ENCODE results near the gene FBXW7. TPM values are rescaled to one million over a fixed set of nuclear protein-coding genes. Genes with fewer than 3 reads are reported as not detected.

The FBXW7 gene
- total RNA-seq, 1 donor from 2014 or later, result 23.3 TPM

DNA sequence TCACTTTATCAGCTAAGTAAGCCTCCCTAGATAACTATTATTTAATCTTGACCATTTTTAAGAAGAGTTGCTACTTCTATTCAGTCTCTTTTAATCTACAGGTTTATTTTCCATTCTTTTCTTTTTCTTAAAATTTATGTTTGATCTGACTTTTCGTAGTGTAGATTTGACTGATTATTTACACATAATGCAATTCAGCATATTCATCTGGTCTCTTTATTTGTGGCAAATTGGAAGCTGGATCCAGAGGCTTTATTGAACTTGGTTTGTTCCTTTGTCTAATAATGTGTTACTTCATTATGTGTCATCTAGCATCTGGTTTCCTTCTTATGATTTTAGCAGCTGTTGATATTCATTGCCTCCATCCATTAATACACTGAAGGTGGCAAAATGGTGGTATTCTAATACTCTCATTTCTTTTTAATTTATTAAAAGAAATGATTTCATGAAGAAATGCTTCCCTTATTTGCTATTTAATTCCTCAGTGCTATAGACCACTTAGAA, 113.0 kb downstream of the FBXW7 start:
- DNase-seq (ENCODE audit: low spot score), result no peak
- H3K9me3 Mint-ChIP-seq (ENCODE audit: low read depth), result no peaks in the 10 kb centered on the region
- H3K36me3 Mint-ChIP-seq (ENCODE audit: low read depth), result no peaks in the 10 kb centered on the region
- TF ChIP-seq, protein P1, sequence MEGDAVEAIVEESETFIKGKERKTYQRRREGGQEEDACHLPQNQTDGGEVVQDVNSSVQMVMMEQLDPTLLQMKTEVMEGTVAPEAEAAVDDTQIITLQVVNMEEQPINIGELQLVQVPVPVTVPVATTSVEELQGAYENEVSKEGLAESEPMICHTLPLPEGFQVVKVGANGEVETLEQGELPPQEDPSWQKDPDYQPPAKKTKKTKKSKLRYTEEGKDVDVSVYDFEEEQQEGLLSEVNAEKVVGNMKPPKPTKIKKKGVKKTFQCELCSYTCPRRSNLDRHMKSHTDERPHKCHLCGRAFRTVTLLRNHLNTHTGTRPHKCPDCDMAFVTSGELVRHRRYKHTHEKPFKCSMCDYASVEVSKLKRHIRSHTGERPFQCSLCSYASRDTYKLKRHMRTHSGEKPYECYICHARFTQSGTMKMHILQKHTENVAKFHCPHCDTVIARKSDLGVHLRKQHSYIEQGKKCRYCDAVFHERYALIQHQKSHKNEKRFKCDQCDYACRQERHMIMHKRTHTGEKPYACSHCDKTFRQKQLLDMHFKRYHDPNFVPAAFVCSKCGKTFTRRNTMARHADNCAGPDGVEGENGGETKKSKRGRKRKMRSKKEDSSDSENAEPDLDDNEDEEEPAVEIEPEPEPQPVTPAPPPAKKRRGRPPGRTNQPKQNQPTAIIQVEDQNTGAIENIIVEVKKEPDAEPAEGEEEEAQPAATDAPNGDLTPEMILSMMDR (IDR thresholded peaks at IDR 0.05), result no peak
- no peak overlapping the region for H3K4me3 Mint-ChIP-seq (ENCODE audit: unreplicated experiment)
- H3K27ac Mint-ChIP-seq (ENCODE audit: unreplicated experiment), result no peak overlapping the region
- no peaks in the 10 kb centered on the region for H3K27me3 Mint-ChIP-seq (ENCODE audit: low read depth)
- H3K4me1 Mint-ChIP-seq (ENCODE audit: low read depth), result peaks cover 8% of the 10 kb centered on the region

DNA sequence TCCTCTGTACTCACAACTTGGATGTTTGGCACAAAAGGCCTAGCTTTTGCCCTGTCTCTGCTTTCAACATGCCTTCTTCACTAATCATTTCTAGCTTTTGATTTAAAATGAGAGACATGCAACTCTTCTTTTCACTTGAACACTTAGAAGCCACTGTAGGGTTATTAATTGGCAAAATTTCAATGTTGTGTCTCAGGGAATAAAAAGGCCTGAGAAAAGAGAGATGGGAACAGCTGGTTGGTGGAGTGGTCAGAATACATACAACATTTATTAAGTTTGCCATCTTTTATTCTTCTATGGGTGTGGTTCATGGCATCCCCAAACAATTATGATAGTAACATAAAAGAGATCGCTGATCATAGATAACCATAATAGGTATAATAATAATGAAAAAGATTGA, 114.3 kb downstream of the FBXW7 start:
- Mint-ChIP-seq H3K36me3 (ENCODE audit: low read depth) (no peaks in the 10 kb centered on the region), H3K4me1 (ENCODE audit: low read depth) (peaks cover 8% of the 10 kb centered on the region), H3K27me3 (ENCODE audit: low read depth) (no peaks in the 10 kb centered on the region), H3K9me3 (ENCODE audit: low read depth) (no peaks in the 10 kb centered on the region), H3K4me3 (ENCODE audit: unreplicated experiment) (no peak overlapping the region), H3K27ac (ENCODE audit: unreplicated experiment) (no peak overlapping the region)
- TF ChIP-seq, protein P1 (IDR thresholded peaks at IDR 0.05), result no peak
- no peak for DNase-seq (ENCODE audit: low spot score)

DNA sequence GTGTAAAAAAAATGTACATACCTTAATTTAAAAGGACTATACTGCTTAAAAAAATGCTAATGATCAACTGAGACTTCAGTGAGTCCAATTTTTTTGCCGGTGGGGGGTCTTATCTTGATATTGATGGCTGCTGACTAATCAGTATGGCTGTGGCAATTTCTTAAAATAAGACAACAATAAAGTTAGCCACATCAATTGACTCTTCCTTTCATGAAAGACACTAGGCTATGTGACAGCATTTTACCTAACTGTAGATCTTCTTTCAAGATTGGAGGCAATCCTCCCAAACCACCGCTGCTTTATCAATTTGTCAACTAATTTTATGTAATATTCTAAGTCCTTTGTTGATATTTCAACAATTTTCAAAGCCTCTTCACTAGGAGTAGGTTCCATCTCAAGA, 116.1 kb downstream of the FBXW7 start:
- peaks cover 13% of the 10 kb centered on the region for H3K4me1 Mint-ChIP-seq (ENCODE audit: low read depth)
- H3K4me3 Mint-ChIP-seq (ENCODE audit: unreplicated experiment), result no peak overlapping the region
- TF ChIP-seq, protein P1 (IDR thresholded peaks at IDR 0.05), result no peak
- H3K27me3 Mint-ChIP-seq (ENCODE audit: low read depth), result no peaks in the 10 kb centered on the region
- H3K27ac Mint-ChIP-seq (ENCODE audit: unreplicated experiment), result no peak overlapping the region
- DNase-seq (ENCODE audit: low spot score), result no peak
- no peaks in the 10 kb centered on the region for H3K36me3 Mint-ChIP-seq (ENCODE audit: low read depth)
- H3K9me3 Mint-ChIP-seq (ENCODE audit: low read depth), result no peaks in the 10 kb centered on the region

DNA sequence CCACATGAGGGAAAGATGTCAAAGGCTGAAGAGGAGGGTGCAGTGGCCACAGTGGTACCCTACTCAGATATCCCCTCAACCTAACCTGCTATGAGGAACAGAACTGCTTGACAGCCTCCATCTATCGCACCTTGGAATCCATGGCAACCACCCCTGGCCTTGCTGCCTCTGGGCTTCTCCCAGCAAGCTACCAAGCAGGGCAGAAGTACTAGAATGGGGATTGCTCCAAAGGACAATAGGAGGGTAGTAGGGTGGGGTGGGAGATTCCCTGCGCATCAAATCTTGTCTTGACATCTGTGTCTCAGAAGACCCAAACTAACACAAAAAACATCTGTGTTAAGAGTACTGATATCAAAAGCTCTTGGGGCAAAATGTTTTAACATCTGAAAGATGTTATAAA, 118.2 kb downstream of the FBXW7 start:
- Mint-ChIP-seq H3K27ac (ENCODE audit: unreplicated experiment) (no peak overlapping the region), H3K27me3 (ENCODE audit: low read depth) (no peaks in the 10 kb centered on the region), H3K36me3 (ENCODE audit: low read depth) (no peaks in the 10 kb centered on the region), H3K4me3 (ENCODE audit: unreplicated experiment) (no peak overlapping the region), H3K9me3 (ENCODE audit: low read depth) (no peaks in the 10 kb centered on the region), H3K4me1 (ENCODE audit: low read depth) (peaks cover 10% of the 10 kb centered on the region)
- TF ChIP-seq, protein P1 (IDR thresholded peaks at IDR 0.05), result no peak
- DNase-seq (ENCODE audit: low spot score), result no peak

DNA sequence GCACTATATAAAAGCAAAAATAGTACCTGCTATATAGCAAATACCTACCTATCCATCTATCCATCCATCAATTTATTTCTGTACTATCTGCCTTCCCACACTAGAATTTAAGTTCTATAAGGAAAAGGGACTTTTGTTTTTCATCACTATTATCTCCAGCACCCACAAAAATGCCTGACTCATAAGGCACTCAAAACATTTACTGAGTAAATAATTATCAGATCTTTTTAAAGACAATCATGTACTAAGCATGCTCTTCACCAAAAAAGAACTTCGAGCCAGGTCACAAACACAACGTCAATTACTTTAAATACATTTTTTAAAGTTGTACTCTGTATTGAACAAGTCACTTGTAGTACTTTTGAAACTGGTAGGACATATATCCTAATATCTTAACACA, 119.9 kb downstream of the FBXW7 start:
- TF ChIP-seq, protein P1 (IDR thresholded peaks at IDR 0.05), result no peak
- Mint-ChIP-seq H3K36me3 (ENCODE audit: low read depth) (peaks cover 5% of the 10 kb centered on the region), H3K27me3 (ENCODE audit: low read depth) (no peaks in the 10 kb centered on the region), H3K4me3 (ENCODE audit: unreplicated experiment) (no peak overlapping the region), H3K9me3 (ENCODE audit: low read depth) (no peaks in the 10 kb centered on the region), H3K27ac (ENCODE audit: unreplicated experiment) (no peak overlapping the region), H3K4me1 (ENCODE audit: low read depth) (peaks cover 10% of the 10 kb centered on the region)
- no peak for DNase-seq (ENCODE audit: low spot score)

Measured in chondrocyte (in vitro differentiated cells).